PC-3 (cell line): ENCODE measurements around the gene SDE2. TPM values are rescaled to one million over a fixed set of nuclear protein-coding genes. Genes with fewer than 3 reads are reported as not detected.

Source experiments
- ATAC-seq: fragments of 200-7000 bp; cut with Tn5 transposase; 2 replicates; pipeline ENCODE4 v1.9.1; 2020; ENCODE audit warnings: mild to moderate bottlenecking, moderate library complexity
- Bru-seq: library from RNA; stranded (reverse); fragments of 400-500 nt; gene quantifications from one replicate; lab custom pipeline; 2021; lab: Mats Ljungman, UMichigan
- BruChase-seq, 2 experiments: library from RNA; stranded (reverse); fragments of 400-500 nt; gene quantifications; one replicate each; lab custom pipeline; 2021; lab: Mats Ljungman, UMichigan
- BruUV-seq: library from RNA; stranded (reverse); fragments of 400-500 nt; replicated peaks from 2 replicates; lab custom pipeline; 2021; lab: Mats Ljungman, UMichigan
- CTCF ChIA-PET: fragments of 300-600 bp; sonication (Branson Sonifier 250); formaldehyde crosslinking; loops from one replicate; lab custom pipeline; 2022; ENCODE audit warnings: antibody characterized with exemption; lab: Charles Lee
- POLR2A ChIA-PET: fragments of 300-600 bp; sonication (Branson Sonifier 250); formaldehyde crosslinking; loops from one replicate; lab custom pipeline; 2022; ENCODE audit warnings: antibody characterized with exemption; ENCODE audit not compliant: unreplicated experiment; lab: Charles Lee
- DNase-seq: peaks from one replicate; pipeline ENCODE4 v3.0.0-alpha.2; 2015
- H2AFZ ChIP-seq: fragments of 300-600 bp; sonication (generic); 2 replicates; pipeline ENCODE4 v1.6.0; 2016; ENCODE audit warnings: antibody characterized with exemption, low read length
- H3F3A ChIP-seq: fragments of 300-600 bp; sonication (generic); one replicate; pipeline ENCODE4 v1.6.0; 2017; ENCODE audit warnings: antibody characterized with exemption, low read length, control low read depth, mild to moderate bottlenecking; ENCODE audit not compliant: unreplicated experiment
- H3K27ac ChIP-seq: fragments of 300-600 bp; sonication (generic); 2 replicates; pipeline ENCODE4 v1.5.1; 2016; ENCODE audit warnings: mild to moderate bottlenecking, low read length
- H3K27me3 ChIP-seq: fragments of 300-600 bp; sonication (generic); 2 replicates; pipeline ENCODE4 v1.6.1; 2016; ENCODE audit warnings: low read length, mixed read lengths
- H3K36me3 ChIP-seq: fragments of 300-600 bp; sonication (generic); 2 replicates; pipeline ENCODE4 v1.6.1; 2016; ENCODE audit warnings: low read depth, mixed run types, low read length, mixed read lengths
- H3K4me1 ChIP-seq: fragments of 300-600 bp; sonication (generic); 2 replicates; pipeline ENCODE4 v1.5.1; 2016; ENCODE audit warnings: low read length; ENCODE audit not compliant: insufficient read depth
- H3K4me2 ChIP-seq: fragments of 300-600 bp; sonication (generic); 2 replicates; pipeline ENCODE4 v1.6.0; 2016; ENCODE audit warnings: low read length
- H3K4me3 ChIP-seq: fragments of 300-600 bp; sonication (generic); 2 replicates; pipeline ENCODE4 v1.5.1; 2016; ENCODE audit warnings: mild to moderate bottlenecking, low read length, mixed read lengths
- H3K79me2 ChIP-seq: fragments of 300-600 bp; sonication (generic); 2 replicates; pipeline ENCODE4 v1.6.1; 2017; ENCODE audit warnings: low read length, mixed read lengths
- H3K9ac ChIP-seq: fragments of 300-600 bp; sonication (generic); 2 replicates; pipeline ENCODE4 v1.6.0; 2016; ENCODE audit warnings: mild to moderate bottlenecking, low read length
- H3K9me2 ChIP-seq: fragments of 300-600 bp; sonication (generic); replicated peaks from 2 replicates; pipeline ENCODE4 v1.6.1; 2016; ENCODE audit warnings: mixed run types, low read length, mixed read lengths
- H3K9me3 ChIP-seq: fragments of 300-600 bp; sonication (generic); 2 replicates; pipeline ENCODE4 v1.6.1; 2016; ENCODE audit warnings: low read length, mixed read lengths
- H4K20me1 ChIP-seq: fragments of 300-600 bp; sonication (generic); 2 replicates; pipeline ENCODE4 v1.6.1; 2016; ENCODE audit warnings: low read length, mixed read lengths
- CTCF ChIP-seq: fragments of 300-600 bp; sonication (generic); conservative IDR thresholded peaks from 2 replicates; pipeline ENCODE4 v1.5.1; 2017; ENCODE audit warnings: antibody characterized with exemption, low read depth, mild to moderate bottlenecking, low read length
- EZH2 ChIP-seq: fragments of 300-600 bp; sonication (generic); IDR thresholded peaks from one replicate; pipeline ENCODE4 v1.6.1; 2017; ENCODE audit warnings: antibody characterized with exemption, mild to moderate bottlenecking, low read length; ENCODE audit not compliant: unreplicated experiment
- EZH2phosphoT487 ChIP-seq: fragments of 300-600 bp; sonication (generic); IDR thresholded peaks from 2 replicates; pipeline ENCODE4 v1.6.1; 2018; ENCODE audit warnings: mild to moderate bottlenecking, antibody characterized with exemption, low read length, borderline replicate concordance
- intact Hi-C: fragments of 100-400 bp; cut with micrococcal nuclease; formaldehyde crosslinking; loops from 2 replicates; pipeline ENCODE4 v1.9.0; 2023
- long read RNA-seq: library from polyadenylated mRNA; unstranded; transcript quantifications from one replicate; pipeline ENCODE4 v2.0.0, GENCODE V29; 2021; ENCODE audit not compliant: unreplicated experiment
- total RNA-seq: library from RNA; depleted of rRNA; stranded (reverse); fragments of >200 nt; gene quantifications from 2 replicates; pipeline ENCODE4 v1.2.3, GENCODE V29; 2014; rRNA removed

Gene SDE2
- total RNA-seq: 26.1 and 30.2 TPM in 2 replicates
- percentile 93 among the genes with signal in this experiment for Bru-seq, nascent RNA
- BruChase-seq, experiment 1, labeled RNA remaining after a 6-hour chase: percentile 94 among the genes with signal in this experiment
- percentile 96 among the genes with signal in this experiment for BruChase-seq, experiment 2, labeled RNA remaining after a 2-hour chase
- long read RNA-seq, transcript SDE2-201 (7 exons, 3,975 nt): major isoform, 63 of 103 reads
- long read RNA-seq, partial matches to known transcripts: 6 of 103 reads
- long read RNA-seq, other reads (novel, unspliced or antisense): 34 of 103 reads

DNA sequence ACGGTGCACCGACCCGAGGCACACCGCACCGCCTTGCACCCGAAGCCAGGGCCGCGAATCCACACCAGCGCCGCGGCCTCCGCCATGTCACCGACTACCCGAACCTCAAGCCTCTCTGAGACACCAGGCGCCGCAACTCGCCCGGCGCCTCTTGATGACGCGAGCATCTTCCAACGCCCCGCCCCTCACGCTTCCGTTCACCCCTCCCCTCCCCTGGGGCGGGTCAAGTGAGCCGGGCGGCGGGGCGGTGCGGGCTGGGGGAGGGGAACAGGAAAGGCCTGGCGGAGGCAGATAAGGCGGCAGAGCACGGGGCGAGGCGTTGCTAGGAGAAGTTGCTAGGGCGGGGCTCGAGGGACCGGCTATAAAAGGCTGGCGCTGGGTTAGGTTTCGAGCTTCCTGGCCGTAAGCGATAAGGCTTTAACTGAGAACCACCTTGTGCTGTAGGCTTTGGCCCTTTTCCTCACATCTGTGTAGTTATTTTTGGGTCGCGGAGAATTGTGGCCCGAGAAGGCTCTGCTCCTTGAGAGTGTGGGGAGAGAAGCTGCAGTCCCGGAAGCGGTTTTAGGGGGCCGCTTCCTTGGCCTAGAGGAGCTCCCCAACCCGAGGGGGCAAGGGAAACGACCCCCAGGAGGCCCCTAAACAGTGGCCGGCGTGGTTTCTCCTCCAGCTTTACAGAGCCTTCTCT lies at the start of gene SDE2:
SDE2 (minus strand) TSS at position 117 of the 685 bp plus-strand sequence; CDS start at position 86, 31 bp downstream.
- ATAC-seq: peak; percentile 96
- no peak for TF ChIP-seq CTCF
- no peak for TF ChIP-seq EZH2
- TF ChIP-seq EZH2phosphoT487: no peak
- CTCF ChIA-PET: interaction anchor here (0.5 to 1.0 kb wide), 2 partner anchors 61 to 63 kb away, joined by 3 to 6 read pairs; partner anchors contain the start of gene H3-3A
- H3F3A ChIP-seq: no peaks in the 10 kb centered on the region
- H4K20me1 ChIP-seq: peaks cover 29% of the 10 kb centered on the region; the same call in 1 of the 2 replicates
- H3K27ac ChIP-seq: peak within 1 kb of the TSS; percentile 23; the same call in 1 of the 2 replicates
- H2AFZ ChIP-seq: peak within 1 kb of the TSS; percentile 72
- peak within 1 kb of the TSS; percentile 98 for H3K4me2 ChIP-seq
- H3K79me2 ChIP-seq: peaks cover 48% of the 10 kb centered on the region
- H3K4me1 ChIP-seq: peaks cover 23% of the 10 kb centered on the region
- H3K4me3 ChIP-seq: peak within 1 kb of the TSS; percentile 94
- peak; percentile 99 for DNase-seq
- peaks cover 17% of the 10 kb centered on the region; the same call in 1 of the 2 replicates for H3K36me3 ChIP-seq
- no peaks in the 10 kb centered on the region for H3K9me2 ChIP-seq
- no peaks in the 10 kb centered on the region for H3K27me3 ChIP-seq
- POLR2A ChIA-PET: interaction anchor here (0.6 to 1.2 kb wide), 4 partner anchors 35 to 150 kb away, joined by 3 to 8 read pairs (median 5); partner anchors contain the start of gene H3-3A
- intact Hi-C loops: loop anchor here (1.0 to 5.0 kb wide), 2 partner anchors 63 to 123 kb away; partner anchors contain the start of gene H3-3A
- H3K9ac ChIP-seq: peak within 1 kb of the TSS; percentile 91
- H3K9me3 ChIP-seq: no peaks in the 10 kb centered on the region
- no TSS peak for BruUV-seq

DNA sequence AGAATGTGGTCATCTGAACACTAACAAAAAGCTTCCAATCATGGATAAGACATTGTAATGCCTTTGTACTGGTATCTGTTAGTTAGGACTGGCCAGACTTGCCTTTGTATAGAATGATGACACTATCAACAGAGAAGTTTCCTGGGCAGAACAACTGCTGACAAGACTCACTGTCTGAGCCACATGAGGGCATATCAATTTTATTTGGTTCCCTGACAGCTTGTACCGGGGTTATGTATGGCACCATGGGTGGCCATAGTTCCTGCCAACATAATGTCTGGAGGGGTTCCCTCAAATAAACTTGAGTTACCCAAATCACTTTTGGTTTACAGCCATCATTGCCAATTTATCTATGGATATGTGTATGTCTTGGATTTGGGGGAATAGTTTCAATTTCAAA lies 49.7 kb upstream of the SDE2 start:
- H2AFZ ChIP-seq: no peak overlapping the region
- POLR2A ChIA-PET: no interaction called here
- no peaks in the 10 kb centered on the region for H3F3A ChIP-seq
- H3K9me3 ChIP-seq: no peaks in the 10 kb centered on the region
- no peaks in the 10 kb centered on the region for H3K27me3 ChIP-seq
- H3K9ac ChIP-seq: no peak overlapping the region
- BruUV-seq: no TSS peak
- H3K27ac ChIP-seq: no peak overlapping the region
- no peaks in the 10 kb centered on the region for H4K20me1 ChIP-seq
- ATAC-seq (no peak), DNase-seq (no peak)
- H3K79me2 ChIP-seq: no peaks in the 10 kb centered on the region
- no peaks in the 10 kb centered on the region for H3K36me3 ChIP-seq
- TF ChIP-seq CTCF: no peak
- TF ChIP-seq EZH2phosphoT487: no peak
- TF ChIP-seq EZH2: no peak
- intact Hi-C loops: no loop called here
- H3K9me2 ChIP-seq: no peaks in the 10 kb centered on the region
- H3K4me3 ChIP-seq: no peak overlapping the region
- no peak overlapping the region for H3K4me2 ChIP-seq
- CTCF ChIA-PET: no interaction called here
- peaks cover 14% of the 10 kb centered on the region for H3K4me1 ChIP-seq
